ENCODE measurements around the gene TFCP2L1.
"Not testable (repeated sequence)": the region's sequence is repeated elsewhere in the genome, so short reads cannot be mapped to it uniquely, and the experiment has no call there.

The TFCP2L1 gene

GRCh38 chr2:121309801-121310200, 24.8 kb upstream of the TFCP2L1 start:
- Histone ChIP-seq H3K27ac (no peak overlapping the region), H3K36me3 (no peaks in the 10 kb centered on the region), H3K27me3 (ENCODE audit: insufficient read depth, low read depth, severe bottlenecking) (no peaks in the 10 kb centered on the region), H3K9me3 (ENCODE audit: severe bottlenecking) (no peaks in the 10 kb centered on the region), H3K4me3 (ENCODE audit: low read depth, low read length) (no peak overlapping the region)
- no peak for DNase-seq
- no peak for TF ChIP-seq CTCF (IDR thresholded peaks at IDR 0.05; ENCODE audit: low read depth, low read length)

DNA sequence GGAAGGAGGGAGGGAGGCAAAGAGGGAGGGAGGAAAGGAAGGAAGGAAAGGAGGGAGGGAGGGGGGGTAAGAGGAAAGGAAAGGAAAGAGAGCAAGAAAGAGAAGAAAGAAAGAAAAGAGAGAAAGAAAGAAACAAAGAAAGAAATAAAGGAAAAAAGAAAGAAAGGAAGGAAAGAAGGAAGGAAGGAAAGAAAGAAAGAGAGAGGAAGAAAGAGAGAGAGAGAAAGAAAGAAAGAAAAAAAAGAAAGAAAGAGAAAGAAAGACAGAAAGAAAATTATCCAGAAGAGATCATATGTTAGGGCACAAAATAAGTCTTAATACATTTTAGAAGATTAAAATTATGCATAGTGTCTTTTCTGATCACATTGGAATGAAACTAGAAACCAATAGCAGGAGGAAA, 24.3 kb upstream of the TFCP2L1 start:
- Histone ChIP-seq H3K27ac (no peak overlapping the region), H3K27me3 (ENCODE audit: insufficient read depth, low read depth, severe bottlenecking) (no peaks in the 10 kb centered on the region), H3K36me3 (no peaks in the 10 kb centered on the region), H3K9me3 (ENCODE audit: severe bottlenecking) (no peaks in the 10 kb centered on the region), H3K4me3 (ENCODE audit: low read depth, low read length) (no peak overlapping the region)
- no peak for DNase-seq
- no peak for TF ChIP-seq CTCF (IDR thresholded peaks at IDR 0.05; ENCODE audit: low read depth, low read length)

- Histone ChIP-seq H3K27ac (no peak overlapping the region), H3K27me3 (ENCODE audit: insufficient read depth, low read depth, severe bottlenecking) (no peaks in the 10 kb centered on the region)
- TF ChIP-seq CTCF (IDR thresholded peaks at IDR 0.05; ENCODE audit: low read depth, low read length), result no peak
These were observed 22.0 kb upstream of the TFCP2L1 start for GRCh38 chr2:121307048-121307447.

DNA sequence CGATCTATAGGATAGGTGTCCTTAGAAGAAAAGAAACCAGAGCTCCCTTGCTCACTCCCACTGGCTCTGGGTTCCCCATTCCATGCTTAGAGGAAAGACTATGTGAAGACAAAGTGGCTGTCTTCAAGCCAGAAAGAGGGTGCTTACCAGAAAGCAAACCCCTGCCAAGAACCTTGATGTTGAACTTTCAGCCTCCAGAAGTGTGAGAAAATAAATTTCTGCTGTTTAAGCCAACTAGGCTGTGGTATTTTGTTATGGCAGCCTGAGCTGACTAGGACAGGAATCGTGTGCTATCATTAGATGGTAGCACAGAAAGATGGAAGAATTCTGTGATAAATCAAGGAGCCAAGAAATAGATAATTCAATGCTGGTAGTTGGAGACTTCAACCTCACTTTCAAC, 19.9 kb upstream of the TFCP2L1 start:
- Histone ChIP-seq H3K27me3 (ENCODE audit: insufficient read depth, low read depth, severe bottlenecking) (no peaks in the 10 kb centered on the region), H3K27ac (no peak overlapping the region), H3K4me3 (ENCODE audit: low read depth, low read length) (no peak overlapping the region), H3K36me3 (no peaks in the 10 kb centered on the region), H3K9me3 (ENCODE audit: severe bottlenecking) (no peaks in the 10 kb centered on the region)
- no peak for DNase-seq
- no peak for TF ChIP-seq CTCF (IDR thresholded peaks at IDR 0.05; ENCODE audit: low read depth, low read length)

More at GRCh38 chr2:121307048-121307447, 22.0 kb upstream of the TFCP2L1 start:
- DNase-seq, result no peak
- H3K4me3 ChIP-seq (ENCODE audit: low read depth, low read length), result no peak overlapping the region
- no peaks in the 10 kb centered on the region for H3K36me3 ChIP-seq
- H3K9me3 ChIP-seq (ENCODE audit: severe bottlenecking), result no peaks in the 10 kb centered on the region

GRCh38 chr2:121303531-121304263, 18.7 kb upstream of the TFCP2L1 start:
- H3K27me3 ChIP-seq (ENCODE audit: insufficient read depth, low read depth, severe bottlenecking), result no peaks in the 10 kb centered on the region
- H3K9me3 ChIP-seq (ENCODE audit: severe bottlenecking), result no peaks in the 10 kb centered on the region
- no peak for DNase-seq
- H3K36me3 ChIP-seq, result no peaks in the 10 kb centered on the region
- TF ChIP-seq CTCF (IDR thresholded peaks at IDR 0.05; ENCODE audit: low read depth, low read length), result no peak
- no peak overlapping the region for H3K27ac ChIP-seq
- H3K4me3 ChIP-seq (ENCODE audit: low read depth, low read length), result no peak overlapping the region

DNA sequence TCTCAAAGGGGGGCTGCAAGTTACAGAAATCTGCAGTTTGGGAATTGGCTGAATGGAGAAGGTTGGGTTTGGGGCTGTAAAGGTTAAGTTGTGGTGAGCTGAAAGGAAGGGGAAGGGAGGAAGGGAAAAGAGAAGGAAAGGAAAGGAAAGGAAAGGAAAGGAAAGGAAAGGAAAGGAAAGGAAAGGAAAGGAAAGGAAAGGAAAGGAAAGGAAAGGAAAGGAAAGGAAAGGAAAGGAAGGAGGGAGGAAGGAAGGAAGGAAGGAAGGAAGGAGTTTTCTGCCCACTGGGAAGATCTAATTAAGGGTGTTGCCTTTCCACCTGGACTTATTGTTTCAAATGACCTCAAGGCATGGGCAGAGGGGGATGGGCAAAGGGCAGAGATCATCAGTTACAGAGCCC, 16.2 kb upstream of the TFCP2L1 start:
- not testable (repeated sequence) for H3K27me3 ChIP-seq (ENCODE audit: insufficient read depth, low read depth, severe bottlenecking); H3K27ac ChIP-seq; H3K36me3 ChIP-seq; DNase-seq; H3K4me3 ChIP-seq (ENCODE audit: low read depth, low read length); H3K9me3 ChIP-seq (ENCODE audit: severe bottlenecking)
